Neuronal stem cell (in vitro differentiated cells): ENCODE data around the gene NLGN4X.
A peak's percentile ranks its signal among the peaks of the same experiment; 100 is the strongest.

Experiments used
- DNase-seq: peaks from one replicate; pipeline ENCODE4 v3.0.0-alpha.2; 2013; ENCODE audit warnings: low spot score
- H2AFZ ChIP-seq: one replicate; pipeline ENCODE4 v1.6.1; 2013; ENCODE audit warnings: mild to moderate bottlenecking, low read length, inconsistent platforms
- H2AK5ac ChIP-seq: 2 replicates; pipeline ENCODE4 v1.6.1; 2013; ENCODE audit warnings: low read depth, mild to moderate bottlenecking, inconsistent platforms, low read length, moderate library complexity, mixed read lengths
- H2BK120ac ChIP-seq: 2 replicates; pipeline ENCODE4 v1.6.1; 2013; ENCODE audit warnings: low read depth, mild to moderate bottlenecking, inconsistent platforms, low read length, moderate library complexity, mixed read lengths
- H2BK12ac ChIP-seq: one replicate; pipeline ENCODE4 v1.6.1; 2013; ENCODE audit warnings: low read length, inconsistent platforms
- H2BK15ac ChIP-seq: 2 replicates; pipeline ENCODE4 v1.6.1; 2013; ENCODE audit warnings: mild to moderate bottlenecking, low read length, inconsistent platforms, mixed read lengths
- H2BK5ac ChIP-seq: one replicate; pipeline ENCODE4 v1.6.1; 2013; ENCODE audit warnings: inconsistent platforms, mild to moderate bottlenecking, low read length, moderate library complexity
- H3K14ac ChIP-seq: one replicate; pipeline ENCODE4 v1.6.1; 2013; ENCODE audit warnings: low read length, inconsistent platforms
- H3K18ac ChIP-seq: 2 replicates; pipeline ENCODE4 v1.6.1; 2013; ENCODE audit warnings: low read length, inconsistent platforms
- H3K23ac ChIP-seq: 2 replicates; pipeline ENCODE4 v1.6.1; 2013; ENCODE audit warnings: low read depth, mild to moderate bottlenecking, mixed read lengths, low read length, inconsistent platforms; ENCODE audit not compliant: poor library complexity
- H3K27ac ChIP-seq: replicated peaks from 3 replicates; pipeline ENCODE4 v1.5.1; 2013; ENCODE audit warnings: low read length, inconsistent platforms
- H3K27me3 ChIP-seq, 3 experiments: 2 replicates each; pipeline ENCODE4 v1.6.1; 2013; ENCODE audit warnings: low read length in 3 of 3, mild to moderate bottlenecking in 2 of 3, inconsistent platforms in 1 of 3, low read depth in 1 of 3, mixed read lengths in 1 of 3, moderate library complexity in 1 of 3; ENCODE audit not compliant: control insufficient read depth in 3 of 3, insufficient read depth in 3 of 3
- H3K36me3 ChIP-seq, 2 donors: replicated peaks in 1 of 2; 2 replicates each; pipeline ENCODE4 v1.6.1; 2013; ENCODE audit warnings: low read length in 2 of 2; ENCODE audit not compliant: control insufficient read depth in 2 of 2, insufficient read depth in 2 of 2
- H3K4ac ChIP-seq: 2 replicates; pipeline ENCODE4 v1.6.1; 2013; ENCODE audit warnings: inconsistent platforms, mild to moderate bottlenecking, low read length, moderate library complexity
- H3K4me1 ChIP-seq, 2 donors: 1 replicate in 1 of 2; 2 replicates in 1 of 2; pipeline ENCODE4 v1.6.1; 2013; ENCODE audit warnings: low read length in 2 of 2, low read depth in 1 of 2; ENCODE audit not compliant: control insufficient read depth in 2 of 2, insufficient read depth in 1 of 2
- H3K4me2 ChIP-seq: one replicate; pipeline ENCODE4 v1.6.1; 2013; ENCODE audit warnings: mild to moderate bottlenecking, low read length, inconsistent platforms; ENCODE audit not compliant: insufficient read depth, poor library complexity, severe bottlenecking
- H3K4me3 ChIP-seq, 2 donors: 2 replicates each; pipeline ENCODE4 v1.5.1; 2013; ENCODE audit warnings: low read length in 2 of 2, mild to moderate bottlenecking in 2 of 2, inconsistent platforms in 1 of 2, moderate library complexity in 1 of 2
- H3K79me1 ChIP-seq: one replicate; pipeline ENCODE4 v1.6.1; 2013; ENCODE audit warnings: low read depth, mild to moderate bottlenecking, inconsistent platforms, low read length, moderate library complexity
- H3K9ac ChIP-seq: one replicate; pipeline ENCODE4 v1.6.1; 2013; ENCODE audit warnings: mild to moderate bottlenecking, low read depth, low read length, inconsistent platforms; ENCODE audit not compliant: poor library complexity
- H3K9me3 ChIP-seq, 2 donors: replicated peaks in 1 of 2; 2 replicates each; pipeline versions ENCODE3 to v1.6.1; 2013; ENCODE audit warnings: low read length in 2 of 2, mild to moderate bottlenecking in 2 of 2, inconsistent platforms in 1 of 2, low read depth in 1 of 2, mixed read lengths in 1 of 2, moderate library complexity in 1 of 2; ENCODE audit not compliant: control insufficient read depth in 2 of 2, insufficient read depth in 1 of 2
- H4K8ac ChIP-seq: one replicate; pipeline ENCODE4 v1.6.1; 2013; ENCODE audit warnings: low read depth, mild to moderate bottlenecking, inconsistent platforms, low read length, moderate library complexity
- H4K91ac ChIP-seq: one replicate; pipeline ENCODE4 v1.6.1; 2013; ENCODE audit warnings: low read length, low read depth, mild to moderate bottlenecking, inconsistent platforms; ENCODE audit not compliant: poor library complexity
- WGBS, 2 donors: extraction: QIAGEN DNeasy Blood & Tissue Kit; methylation state at CpG; one replicate each; pipeline ENCODE4 v1.1.7; 2013; ENCODE audit warnings: missing lambda C conversion rate in 2 of 2, mixed read lengths in 1 of 2; ENCODE audit not compliant: insufficient read length in 2 of 2, insufficient replicate concordance in 1 of 2; ENCODE audit errors: extremely low coverage in 2 of 2; 5-methylcytosine and 5-hydroxymethylcytosine counted together

NLGN4X gene

DNA sequence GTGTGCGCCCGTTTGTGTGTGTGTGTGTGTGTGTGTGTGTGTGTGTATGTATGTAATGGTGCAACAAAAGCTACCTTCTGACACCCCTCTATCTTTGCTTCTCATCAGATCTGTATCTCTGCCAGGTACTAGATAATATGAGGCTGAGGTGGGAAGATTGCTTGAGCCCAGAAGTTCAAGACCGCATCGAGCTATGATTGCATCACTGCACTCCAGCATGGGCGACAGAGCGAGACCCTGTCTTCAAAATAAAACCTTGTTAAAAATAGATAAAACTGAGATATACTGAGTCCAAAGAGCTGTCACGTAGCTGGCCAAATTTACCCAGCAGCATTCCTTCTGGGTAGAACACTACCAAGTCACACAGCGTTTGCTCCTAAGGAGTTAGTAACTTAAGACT lies 18.4 kb downstream of the NLGN4X start:
- no peak overlapping the region for H2BK12ac ChIP-seq
- no peak overlapping the region for H4K91ac ChIP-seq
- DNase-seq: no peak
- H3K4me3 ChIP-seq: no peak overlapping the region
- H2BK5ac ChIP-seq: no peak overlapping the region
- H3K18ac ChIP-seq: no peak overlapping the region
- peaks cover 0 to 3% of the 10 kb centered on the region in 2 donors for H3K9me3 ChIP-seq
- no peak overlapping the region for H3K4ac ChIP-seq
- no peak overlapping the region for H2BK120ac ChIP-seq
- no CpG with 5 or more reads among the region's 8 CpGs for WGBS, 2 donors
- H2BK15ac ChIP-seq: no peak overlapping the region
- H3K79me1 ChIP-seq: no peaks in the 10 kb centered on the region
- no peak overlapping the region for H3K14ac ChIP-seq
- H3K27ac ChIP-seq: no peak overlapping the region
- no peaks in the 10 kb centered on the region for H3K4me1 ChIP-seq
- H3K9ac ChIP-seq: no peak overlapping the region
- no peak overlapping the region for H3K23ac ChIP-seq
- H3K27me3 ChIP-seq: no peaks in the 10 kb centered on the region
- H3K4me2 ChIP-seq: no peak overlapping the region
- H3K36me3 ChIP-seq: no peaks in the 10 kb centered on the region
- H2AK5ac ChIP-seq: no peak overlapping the region
- no peak overlapping the region for H4K8ac ChIP-seq
- no peak overlapping the region for H2AFZ ChIP-seq

DNA sequence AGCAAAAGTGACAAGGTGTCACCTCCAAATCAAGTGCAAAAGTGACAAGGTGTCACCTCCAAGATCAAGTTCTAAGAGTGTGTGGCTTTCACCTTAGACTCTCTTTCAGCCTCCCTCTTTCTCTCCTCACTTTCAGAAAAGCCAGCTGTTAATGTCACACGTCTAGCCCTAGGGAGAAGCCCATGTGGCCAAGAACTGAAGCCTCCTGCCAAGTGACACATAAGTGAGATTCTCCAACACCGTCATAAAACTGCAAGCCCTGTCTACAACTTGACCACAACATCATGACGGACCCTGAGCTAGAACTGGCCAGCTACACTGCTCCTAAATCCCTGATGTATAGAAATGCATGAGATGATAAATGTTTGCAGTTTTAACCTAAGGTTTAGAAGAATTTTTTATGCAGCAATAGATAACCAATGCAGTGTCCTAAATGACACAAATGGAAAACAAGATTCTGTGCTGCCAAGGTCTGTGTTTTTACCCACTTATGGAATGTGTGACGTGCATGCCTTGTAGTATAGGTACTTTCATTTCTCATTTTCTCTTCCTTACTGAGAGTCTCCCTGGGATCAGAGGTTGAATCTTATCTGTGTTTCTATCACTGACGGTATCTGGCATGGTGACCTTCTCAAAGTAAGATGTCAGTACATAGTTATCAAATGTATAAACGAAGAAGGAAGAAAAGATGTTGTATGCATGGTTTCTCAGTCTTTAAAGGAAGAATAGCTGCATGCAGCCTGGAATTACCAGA lies 25.0 kb downstream of the NLGN4X start:
- Histone ChIP-seq H3K23ac (no peak overlapping the region), H2BK12ac (no peak overlapping the region), H2BK15ac (no peak overlapping the region), H2BK5ac (no peak overlapping the region), H3K36me3 (no peaks in the 10 kb centered on the region), H4K8ac (no peak overlapping the region), H3K18ac (no peak overlapping the region), H3K27ac (no peak overlapping the region), H3K4me3 (no peak overlapping the region), H3K79me1 (no peaks in the 10 kb centered on the region), H2AFZ (no peak overlapping the region), H3K4ac (no peak overlapping the region), H2AK5ac (no peak overlapping the region), H3K27me3 (no peaks in the 10 kb centered on the region), H3K9me3 (peaks cover 0 to 3% of the 10 kb centered on the region in 2 donors), H4K91ac (no peak overlapping the region), H3K4me2 (no peak overlapping the region), H3K14ac (no peak overlapping the region), H2BK120ac (no peak overlapping the region), H3K9ac (no peak overlapping the region), H3K4me1 (no peaks in the 10 kb centered on the region)
- DNase-seq: no peak
- WGBS, 2 donors: no CpG with 5 or more reads among the region's 6 CpGs

DNA sequence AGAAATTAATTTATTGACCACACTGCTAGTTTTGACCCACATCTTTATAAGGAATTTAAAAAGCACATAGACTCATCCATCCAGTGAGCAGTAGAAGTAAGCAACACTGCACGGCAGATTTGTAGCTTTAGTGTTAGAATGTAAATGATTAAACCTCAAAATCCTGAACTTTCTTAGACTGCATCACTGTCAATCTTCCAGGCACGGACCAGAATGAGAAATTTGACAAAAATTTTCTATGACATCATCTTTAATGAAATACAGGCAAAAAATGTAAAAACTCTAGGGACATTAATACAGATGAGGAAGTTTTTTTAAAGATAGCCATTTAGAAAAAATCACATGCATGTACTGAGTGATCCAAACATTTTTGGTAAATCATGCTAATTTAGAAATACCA lies 29.2 kb downstream of the NLGN4X start:
- Histone ChIP-seq H2BK5ac (no peak overlapping the region), H3K9ac (no peak overlapping the region), H3K36me3 (no peaks in the 10 kb centered on the region), H2BK120ac (no peak overlapping the region), H3K14ac (no peak overlapping the region), H3K27ac (no peak overlapping the region), H3K9me3 (peaks cover 0 to 3% of the 10 kb centered on the region in 2 donors), H3K23ac (no peak overlapping the region), H3K79me1 (no peaks in the 10 kb centered on the region), H4K8ac (no peak overlapping the region), H3K27me3 (no peaks in the 10 kb centered on the region), H3K4me2 (no peak overlapping the region), H2AK5ac (no peak overlapping the region), H3K4ac (no peak overlapping the region), H3K18ac (no peak overlapping the region), H2AFZ (no peak overlapping the region), H4K91ac (no peak overlapping the region), H3K4me1 (no peaks in the 10 kb centered on the region), H3K4me3 (no peak overlapping the region), H2BK12ac (no peak overlapping the region), H2BK15ac (no peak overlapping the region)
- no CpG with 5 or more reads among the region's 2 CpGs for WGBS, 2 donors
- DNase-seq: no peak

DNA sequence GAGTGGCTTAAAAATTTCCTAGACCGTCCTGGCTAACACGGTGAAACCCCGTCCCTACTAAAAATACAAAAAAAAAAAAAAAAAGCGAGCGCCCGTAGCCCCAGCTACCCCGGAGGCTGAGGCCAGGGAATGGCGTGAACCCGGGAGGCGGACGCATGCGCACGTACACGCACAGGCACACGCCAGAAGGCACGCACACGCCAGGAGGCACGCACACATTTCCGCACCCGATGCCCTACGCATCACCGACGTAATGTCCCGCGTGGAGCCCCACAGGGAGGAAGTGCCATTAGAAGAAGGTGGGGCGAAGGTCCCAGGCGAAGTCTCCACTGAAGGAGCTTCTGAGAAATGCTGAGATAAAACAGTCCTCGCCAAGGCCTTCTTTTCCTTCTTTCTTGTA lies 41.4 kb downstream of the NLGN4X start:
- no peak overlapping the region for H3K4me3 ChIP-seq
- no peak overlapping the region for H3K23ac ChIP-seq
- H3K9me3 ChIP-seq: peaks cover 0 to 1% of the 10 kb centered on the region in 2 donors
- no peak overlapping the region for H3K4me2 ChIP-seq
- no peak overlapping the region for H3K9ac ChIP-seq
- H2AK5ac ChIP-seq: no peak overlapping the region
- H3K27ac ChIP-seq: no peak overlapping the region
- no peak overlapping the region for H2BK15ac ChIP-seq
- no CpG with 5 or more reads among the region's 28 CpGs for WGBS, 2 donors
- no peak overlapping the region for H3K4ac ChIP-seq
- H3K18ac ChIP-seq: peak overlapping the region; percentile 64
- H3K4me1 ChIP-seq: peaks cover 0 to 2% of the 10 kb centered on the region in 2 donors
- no peaks in the 10 kb centered on the region for H3K27me3 ChIP-seq
- DNase-seq: no peak
- no peak overlapping the region for H2BK12ac ChIP-seq
- no peak overlapping the region for H2BK120ac ChIP-seq
- H4K91ac ChIP-seq: no peak overlapping the region
- no peak overlapping the region for H3K14ac ChIP-seq
- H2BK5ac ChIP-seq: no peak overlapping the region
- peaks cover 0 to 3% of the 10 kb centered on the region in 2 donors for H3K36me3 ChIP-seq
- H3K79me1 ChIP-seq: peaks cover 2% of the 10 kb centered on the region
- H4K8ac ChIP-seq: no peak overlapping the region
- H2AFZ ChIP-seq: no peak overlapping the region
